DMS153 (cell line): ENCODE data around the gene CDK16.
A peak's percentile ranks its signal among the peaks of the same experiment; 100 is the strongest.

Experiments used
- DNase-seq: peaks from one replicate; lab custom pipeline; 2025; lab: John Stamatoyannopoulos, UW

The CDK16 gene

GRCh38 chrX:47218280-47218919 lies at the start of gene CDK16:
CDK16 (plus strand) TSS chrX:47218681; CDS start chrX:47223558, 4,877 bp downstream.
- peak; percentile 56 for DNase-seq

GRCh38 chrX:47169273-47169672 lies 49.2 kb upstream of the CDK16 start:
- no peak for DNase-seq

DNA sequence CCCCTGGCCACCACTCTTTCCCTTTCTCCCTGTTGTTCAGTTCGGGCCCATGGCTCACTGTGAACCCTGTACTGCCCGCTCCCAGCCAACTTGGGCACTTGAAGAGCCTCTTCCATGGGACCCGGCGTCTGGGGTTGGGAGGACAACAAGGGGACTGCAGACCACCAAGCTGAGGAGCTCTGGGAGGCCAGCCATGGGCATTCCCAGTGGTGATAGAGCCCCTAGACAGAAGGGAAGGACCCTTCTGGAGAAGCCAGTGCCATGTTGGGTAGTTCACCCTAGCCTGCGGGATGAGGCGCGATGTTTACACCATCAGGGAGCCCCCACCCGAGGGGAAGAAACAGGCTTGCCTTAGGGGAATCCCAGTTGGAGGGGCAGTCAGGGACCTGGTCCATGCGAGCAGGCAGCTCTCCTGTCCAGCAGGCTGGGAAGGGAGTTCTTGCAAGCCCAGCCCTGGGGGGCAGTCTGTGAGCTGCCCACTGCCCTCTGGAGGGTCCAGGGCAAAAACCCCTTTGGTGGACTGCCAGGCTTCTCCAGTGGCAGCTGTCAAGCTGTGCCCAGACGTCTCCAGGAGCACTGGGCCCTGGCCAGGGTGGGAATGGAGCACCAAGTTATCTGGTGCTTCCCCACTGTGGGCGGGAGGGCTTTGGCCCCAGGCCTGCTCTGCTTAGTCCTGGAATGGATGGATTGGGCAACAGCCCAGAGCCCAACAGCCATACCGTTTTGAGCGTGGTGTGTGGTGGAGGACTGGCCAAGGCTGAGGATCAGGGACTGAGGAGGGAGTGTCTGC lies 48.6 kb upstream of the CDK16 start:
- DNase-seq, result no peak

DNA sequence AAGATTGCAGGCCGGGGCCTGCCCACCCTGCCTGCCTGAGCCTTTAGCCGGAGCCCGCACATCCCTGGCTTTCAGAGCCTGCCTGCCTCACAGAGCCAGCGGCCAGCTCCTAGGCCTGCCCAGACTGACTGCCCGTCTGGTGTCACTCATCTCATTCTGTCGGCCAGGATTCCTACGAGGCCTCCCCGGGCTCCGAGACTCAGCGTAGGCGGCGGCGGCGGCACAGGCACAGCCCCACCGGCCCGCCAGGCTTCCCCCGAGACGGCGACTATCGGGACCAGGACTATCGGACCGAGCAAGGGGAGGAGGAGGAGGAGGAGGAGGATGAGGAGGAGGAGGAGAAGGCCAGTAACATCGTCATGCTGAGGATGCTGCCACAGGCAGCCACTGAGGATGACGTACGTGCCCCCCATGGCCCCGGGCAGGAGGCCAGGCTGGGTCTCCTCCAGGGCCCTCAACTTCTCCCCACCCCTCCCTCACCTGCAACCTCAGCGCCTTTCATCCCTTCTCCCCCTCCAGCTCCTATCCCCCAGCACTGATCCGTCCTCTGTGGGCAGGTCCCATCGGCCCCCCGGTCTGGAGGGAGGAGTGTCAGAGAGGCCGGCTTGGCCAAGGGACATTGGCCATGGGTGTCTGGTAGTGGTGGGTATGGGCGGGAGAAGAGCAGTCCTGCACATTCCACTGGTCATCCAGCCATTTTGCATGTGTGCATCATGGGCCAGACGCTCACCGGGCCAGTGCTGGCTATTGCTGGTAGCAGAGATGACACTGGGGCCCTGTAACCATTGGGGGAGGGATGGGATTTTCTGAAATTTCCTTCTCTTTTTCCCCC lies 47.4 kb upstream of the CDK16 start:
- DNase-seq, result no peak

DNA sequence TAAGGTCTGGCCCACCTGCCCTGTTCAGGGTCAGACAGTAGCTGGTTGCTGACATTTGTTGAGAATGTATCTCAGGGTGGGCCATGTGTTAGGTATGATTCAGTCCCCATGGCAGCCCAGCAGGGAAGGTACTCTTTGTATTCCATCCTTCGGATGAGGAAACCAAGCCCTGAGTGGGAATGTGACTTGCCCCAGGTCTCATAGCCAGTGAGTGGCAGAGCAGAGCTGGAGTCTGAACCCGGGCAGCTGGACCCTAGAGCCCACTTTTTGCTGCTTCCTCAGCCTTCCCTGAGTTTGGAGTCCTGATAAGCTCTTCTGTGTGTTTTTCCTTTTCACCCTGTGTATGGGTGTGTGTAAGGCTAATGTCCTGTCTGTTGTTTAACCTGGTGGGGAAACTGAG lies 46.5 kb upstream of the CDK16 start:
- no peak for DNase-seq

- DNase-seq, result no peak
Measured at GRCh38 chrX:47172549-47172948, 45.9 kb upstream of the CDK16 start.

GRCh38 chrX:47172971-47173792 lies 45.3 kb upstream of the CDK16 start:
- DNase-seq, result no peak

DNA sequence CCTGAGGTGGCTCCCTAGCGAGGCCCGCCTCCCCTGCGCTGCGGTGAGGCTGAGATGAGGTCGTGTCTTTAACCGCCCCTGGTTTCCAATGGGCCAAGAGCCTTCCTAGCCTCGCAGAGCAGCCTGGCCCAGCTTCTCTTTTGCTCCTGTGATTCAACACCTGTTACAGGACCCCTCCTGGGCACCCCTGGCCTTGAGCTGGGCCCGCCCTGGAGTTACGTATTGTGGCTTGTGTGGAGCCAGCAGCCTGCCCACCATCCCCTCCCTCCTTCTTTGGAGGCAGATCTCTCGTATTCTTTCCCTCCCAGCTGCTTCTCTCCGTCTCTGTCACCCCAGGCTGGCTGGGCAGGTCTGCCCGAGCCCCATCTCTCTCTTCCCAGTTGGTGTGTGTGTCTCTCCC lies 44.1 kb upstream of the CDK16 start:
- no peak for DNase-seq

DNA sequence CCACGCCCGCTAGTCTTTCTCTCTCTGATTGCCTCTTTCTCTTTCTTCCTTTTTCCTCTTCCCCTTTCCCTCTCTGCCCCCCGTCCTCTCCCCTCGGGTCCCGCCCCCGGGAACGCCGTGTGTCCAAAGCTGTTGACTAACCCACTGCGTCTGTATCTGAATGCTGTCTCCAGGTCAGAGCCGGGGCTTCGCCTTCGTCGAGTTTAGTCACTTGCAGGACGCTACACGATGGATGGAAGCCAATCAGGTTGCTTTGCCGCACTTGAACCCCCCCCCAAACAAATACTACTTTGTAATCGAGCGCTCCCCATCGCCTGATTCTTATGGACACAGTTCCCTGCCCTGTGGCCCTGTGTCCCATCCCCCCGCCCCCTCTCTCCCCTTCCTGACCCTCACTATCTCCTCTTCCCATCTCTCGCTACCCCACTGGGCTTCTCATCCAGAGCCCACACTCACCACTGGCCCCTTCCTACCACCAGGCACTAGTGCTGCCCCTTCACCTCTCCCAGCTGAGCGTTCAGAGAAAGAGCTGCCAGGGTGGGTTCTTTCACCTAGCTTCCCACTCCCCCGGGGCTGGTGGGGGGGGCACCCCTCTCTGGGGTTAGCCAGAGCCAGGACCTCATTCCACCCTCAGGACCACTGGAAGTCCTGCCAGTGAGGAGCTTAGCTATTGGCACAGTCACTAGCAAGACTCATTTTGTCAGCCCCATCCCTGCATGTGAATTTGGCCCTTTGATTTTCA lies 43.5 kb upstream of the CDK16 start:
- DNase-seq, result no peak

DNA sequence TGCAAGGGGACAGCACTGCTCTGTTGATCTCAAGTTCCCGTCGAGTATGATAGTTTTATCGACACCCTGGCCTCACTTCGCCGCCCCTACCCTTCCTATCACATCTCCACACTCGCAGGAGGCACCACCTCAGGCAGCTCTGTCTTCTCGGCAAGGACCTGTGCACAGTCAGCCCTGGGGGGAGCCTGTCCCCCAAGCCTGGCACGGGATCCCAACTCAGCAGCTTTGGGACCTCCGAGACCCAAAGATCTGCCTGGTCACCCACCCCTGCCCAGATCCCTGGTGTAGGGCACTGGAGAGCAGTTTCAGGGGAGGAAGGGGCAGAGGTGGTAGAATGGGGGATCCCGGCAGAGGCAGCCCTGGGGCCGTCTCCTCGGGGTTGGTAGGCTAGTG lies 42.9 kb upstream of the CDK16 start:
- DNase-seq, result no peak

GRCh38 chrX:47176101-47176740 lies 42.3 kb upstream of the CDK16 start:
- DNase-seq, result no peak

DNA sequence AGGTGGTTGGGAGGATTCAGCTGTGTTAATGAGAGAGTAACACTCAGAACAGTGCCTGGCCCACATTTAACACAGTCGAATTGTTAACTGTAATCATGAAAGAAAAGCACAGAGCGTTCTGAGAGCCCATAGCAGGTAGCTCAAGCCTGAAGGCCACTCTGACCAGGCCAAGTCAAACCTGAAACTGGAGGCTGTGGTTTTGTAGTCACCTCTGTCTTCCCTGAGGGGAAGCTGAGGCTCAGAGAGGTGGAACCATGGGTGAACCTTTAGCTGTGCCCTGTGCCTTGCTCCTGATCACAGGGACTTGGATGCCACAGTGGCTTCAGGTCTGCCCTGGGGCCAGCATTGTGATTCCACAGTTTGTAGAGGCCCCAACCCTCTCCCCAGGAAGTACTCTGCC lies 41.4 kb upstream of the CDK16 start:
- DNase-seq, result no peak

- no peak for DNase-seq
Measured at GRCh38 chrX:47178337-47178736, 40.1 kb upstream of the CDK16 start.

DNA sequence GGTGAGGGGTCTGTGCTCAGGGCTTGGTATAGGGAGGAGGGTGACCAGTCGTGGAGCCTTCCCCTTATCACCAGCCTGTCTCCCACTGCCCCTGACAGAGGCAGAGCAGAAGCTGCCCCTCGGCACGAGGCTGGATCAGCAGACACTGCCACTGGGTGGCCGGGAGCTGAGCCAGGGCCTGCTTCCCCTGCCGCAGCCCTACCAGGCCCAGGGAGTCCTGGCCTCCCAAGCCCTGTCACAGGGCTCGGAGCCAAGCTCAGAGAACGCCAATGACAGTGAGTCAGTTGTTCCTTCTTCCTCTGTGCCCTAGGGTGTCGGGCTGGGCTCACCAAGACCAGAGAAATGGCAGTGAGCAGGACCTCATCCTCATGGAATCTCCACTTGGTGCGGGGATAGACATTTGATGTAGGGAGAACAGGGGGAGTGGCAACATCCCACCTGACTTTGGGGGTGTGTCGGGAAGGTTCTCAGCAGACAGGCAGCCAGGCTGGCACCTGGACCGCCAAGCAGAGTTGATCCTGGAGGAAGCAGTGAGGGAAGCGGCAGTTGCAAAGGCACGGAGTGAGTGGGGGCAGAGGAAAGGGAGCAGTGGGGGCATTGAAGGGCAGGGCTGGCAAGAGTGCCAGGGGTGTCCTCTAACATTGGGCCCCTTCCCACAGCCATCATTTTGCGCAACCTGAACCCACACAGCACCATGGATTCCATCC lies 39.1 kb upstream of the CDK16 start:
- DNase-seq, result no peak

DNA sequence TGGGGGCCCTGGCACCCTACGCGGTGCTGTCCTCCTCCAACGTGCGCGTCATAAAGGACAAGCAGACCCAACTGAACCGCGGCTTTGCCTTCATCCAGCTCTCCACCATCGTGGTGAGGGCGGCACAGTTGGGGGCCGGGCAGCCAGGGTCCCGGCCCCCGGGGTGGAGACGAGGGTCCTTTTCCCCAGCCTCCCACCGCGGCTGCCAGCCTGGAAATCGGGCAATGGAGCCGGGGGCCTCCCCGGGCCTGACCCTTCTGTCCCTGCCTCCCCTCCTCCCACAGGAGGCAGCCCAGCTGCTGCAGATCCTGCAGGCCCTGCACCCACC lies 38.6 kb upstream of the CDK16 start:
- no peak for DNase-seq

- no peak for DNase-seq
Measured at GRCh38 chrX:47180346-47180745, 38.1 kb upstream of the CDK16 start.

GRCh38 chrX:47181301-47181700 lies 37.2 kb upstream of the CDK16 start:
- no peak for DNase-seq

- no peak for DNase-seq
Measured at GRCh38 chrX:47182106-47182700, 36.3 kb upstream of the CDK16 start.

DNA sequence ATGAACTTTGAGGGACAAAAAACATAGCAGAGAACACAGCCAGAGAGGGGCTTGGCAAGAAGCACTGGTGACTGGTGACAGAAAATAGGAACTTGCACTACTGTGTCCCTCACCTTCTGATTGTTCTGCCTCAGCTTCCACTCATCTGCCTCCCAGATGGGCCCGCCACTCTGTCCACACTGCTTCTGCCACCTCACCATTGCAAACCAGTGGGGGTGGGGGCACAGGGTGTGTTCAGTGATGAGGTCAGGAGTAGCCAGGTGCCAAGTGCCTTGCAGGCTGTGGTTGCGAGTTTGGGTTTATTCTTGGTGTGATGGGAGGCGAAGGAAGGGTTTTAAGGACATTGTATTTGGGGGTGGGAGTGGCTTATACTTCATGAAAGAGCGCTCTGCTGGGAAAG lies 34.0 kb upstream of the CDK16 start:
- no peak for DNase-seq

DNA sequence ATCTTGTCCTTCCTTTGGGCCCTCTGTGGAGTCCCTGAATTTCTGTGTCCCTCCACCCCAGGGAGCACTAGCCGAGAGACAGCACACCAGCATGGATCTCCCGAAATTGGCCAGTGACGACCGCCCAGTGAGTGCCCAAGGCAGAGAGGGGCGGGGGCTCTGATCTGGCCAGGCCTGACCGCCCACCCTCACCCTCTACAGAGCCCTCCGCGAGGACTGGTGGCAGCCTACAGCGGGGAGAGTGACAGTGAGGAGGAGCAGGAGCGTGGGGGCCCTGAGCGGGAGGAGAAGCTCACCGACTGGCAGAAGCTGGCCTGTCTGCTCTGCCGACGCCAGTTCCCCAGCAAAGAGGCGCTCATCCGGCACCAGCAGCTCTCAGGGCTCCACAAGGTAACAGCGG lies 33.2 kb upstream of the CDK16 start:
- DNase-seq, result no peak
